ENCODE data around the gene ENOSF1.
A peak's percentile ranks its signal among the peaks of the same experiment; 100 is the strongest.
"Not testable (repeated sequence)": the region's sequence is repeated elsewhere in the genome, so short reads cannot be mapped to it uniquely, and the experiment has no call there.

Gene ENOSF1

DNA sequence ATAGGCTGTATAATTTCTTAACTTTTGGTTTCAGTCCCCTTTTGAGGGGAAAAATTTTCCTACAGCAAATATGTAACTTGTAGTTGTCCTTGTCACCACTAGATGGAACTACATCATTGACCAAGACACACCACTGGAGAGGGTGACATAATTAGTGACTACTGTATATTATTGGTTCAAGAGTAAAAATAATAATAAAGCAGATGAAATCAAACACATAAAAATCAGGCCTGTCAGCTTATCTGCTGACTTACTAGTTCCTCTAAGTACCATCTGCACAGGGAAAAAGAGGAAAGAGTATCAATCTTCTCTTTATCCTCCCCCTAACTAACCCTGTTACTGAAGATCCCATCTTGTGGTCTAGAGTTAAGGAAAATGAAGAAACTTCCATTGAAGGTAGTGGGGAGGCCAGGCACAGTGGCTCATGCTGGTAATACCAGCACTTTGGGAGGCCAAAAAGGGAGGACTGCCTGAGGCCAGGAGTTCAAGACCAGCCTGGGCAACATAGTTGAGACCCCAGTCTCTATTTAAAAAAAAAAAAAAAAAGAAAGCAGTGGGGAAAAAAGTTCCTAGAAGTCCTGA is 29.6 kb upstream of the ENOSF1 start:
- CTCF ChIA-PET = interaction anchor here (0.6 to 1.3 kb wide), 4 partner anchors 45 to 1605 kb away, joined by 3 to 4 read pairs (median 4); no protein-coding TSS in a partner anchor
- TF ChIP-seq, protein P1, sequence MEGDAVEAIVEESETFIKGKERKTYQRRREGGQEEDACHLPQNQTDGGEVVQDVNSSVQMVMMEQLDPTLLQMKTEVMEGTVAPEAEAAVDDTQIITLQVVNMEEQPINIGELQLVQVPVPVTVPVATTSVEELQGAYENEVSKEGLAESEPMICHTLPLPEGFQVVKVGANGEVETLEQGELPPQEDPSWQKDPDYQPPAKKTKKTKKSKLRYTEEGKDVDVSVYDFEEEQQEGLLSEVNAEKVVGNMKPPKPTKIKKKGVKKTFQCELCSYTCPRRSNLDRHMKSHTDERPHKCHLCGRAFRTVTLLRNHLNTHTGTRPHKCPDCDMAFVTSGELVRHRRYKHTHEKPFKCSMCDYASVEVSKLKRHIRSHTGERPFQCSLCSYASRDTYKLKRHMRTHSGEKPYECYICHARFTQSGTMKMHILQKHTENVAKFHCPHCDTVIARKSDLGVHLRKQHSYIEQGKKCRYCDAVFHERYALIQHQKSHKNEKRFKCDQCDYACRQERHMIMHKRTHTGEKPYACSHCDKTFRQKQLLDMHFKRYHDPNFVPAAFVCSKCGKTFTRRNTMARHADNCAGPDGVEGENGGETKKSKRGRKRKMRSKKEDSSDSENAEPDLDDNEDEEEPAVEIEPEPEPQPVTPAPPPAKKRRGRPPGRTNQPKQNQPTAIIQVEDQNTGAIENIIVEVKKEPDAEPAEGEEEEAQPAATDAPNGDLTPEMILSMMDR (conservative IDR thresholded peaks at IDR 0.05; ENCODE audit: low read depth) = peak; percentile 73
- POLR2A ChIA-PET (ENCODE audit: low non-redundant PET) = no interaction called here
- peak; percentile 53 for DNase-seq (ENCODE audit: low spot score)
- no peak overlapping the region for H3K27ac ChIP-seq

DNA sequence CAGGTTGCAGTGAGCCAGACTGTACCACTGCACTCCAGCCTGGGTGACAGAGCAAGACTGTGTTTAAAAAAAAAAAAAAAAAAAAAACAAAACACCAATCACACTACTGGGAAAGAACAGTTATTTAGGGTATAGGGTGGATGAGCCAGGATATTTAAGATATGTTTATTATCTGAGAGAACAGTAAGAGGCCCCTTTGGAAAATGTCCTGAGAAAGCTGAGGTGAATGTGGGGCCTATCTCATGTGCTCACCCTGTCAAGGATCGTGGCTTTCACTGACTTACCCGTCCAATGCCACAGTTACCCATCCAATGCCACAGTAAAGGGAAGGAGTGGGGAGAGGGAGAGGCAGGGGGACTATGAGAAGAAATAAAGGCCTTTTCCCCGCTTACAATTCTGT is 19.9 kb upstream of the ENOSF1 start:
- DNase-seq (ENCODE audit: low spot score) = no peak
- POLR2A ChIA-PET (ENCODE audit: low non-redundant PET) = no interaction called here
- CTCF ChIA-PET = interaction anchor here (1.0 to 1.2 kb wide), 2 partner anchors 20 to 98 kb away, joined by 4 to 7 read pairs; partner anchors contain the start of gene ENOSF1
- TF ChIP-seq, protein P1 (conservative IDR thresholded peaks at IDR 0.05; ENCODE audit: low read depth) = no peak
- no peak overlapping the region for H3K27ac ChIP-seq

DNA sequence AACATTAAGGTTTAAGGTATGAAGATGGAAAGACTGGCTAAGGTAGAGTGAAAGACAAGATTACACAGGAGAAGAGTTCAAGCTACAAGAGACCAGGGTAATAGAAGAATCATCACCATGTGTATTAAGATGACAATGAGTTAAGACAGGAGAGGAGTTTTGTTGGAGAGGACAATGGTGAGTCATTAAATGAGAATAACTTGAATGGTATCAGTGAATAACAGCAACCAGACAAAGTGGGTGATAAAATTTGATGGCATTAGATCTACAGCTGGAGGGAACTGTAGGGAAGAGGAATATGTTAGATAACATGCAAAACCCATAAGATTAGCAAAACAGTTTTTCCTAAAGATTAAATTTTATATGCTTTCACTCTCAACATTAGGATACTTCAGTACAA is 18.8 kb upstream of the ENOSF1 start:
- no peak overlapping the region for H3K27ac ChIP-seq
- ChIA-PET POLR2A (ENCODE audit: low non-redundant PET) (no interaction called here), CTCF (interaction anchor here (1.2 kb wide), 1 partner anchor 19 kb away, joined by 4 read pairs; the partner anchor contains the start of gene ENOSF1)
- no peak for DNase-seq (ENCODE audit: low spot score)
- TF ChIP-seq, protein P1 (conservative IDR thresholded peaks at IDR 0.05; ENCODE audit: low read depth) = no peak

DNA sequence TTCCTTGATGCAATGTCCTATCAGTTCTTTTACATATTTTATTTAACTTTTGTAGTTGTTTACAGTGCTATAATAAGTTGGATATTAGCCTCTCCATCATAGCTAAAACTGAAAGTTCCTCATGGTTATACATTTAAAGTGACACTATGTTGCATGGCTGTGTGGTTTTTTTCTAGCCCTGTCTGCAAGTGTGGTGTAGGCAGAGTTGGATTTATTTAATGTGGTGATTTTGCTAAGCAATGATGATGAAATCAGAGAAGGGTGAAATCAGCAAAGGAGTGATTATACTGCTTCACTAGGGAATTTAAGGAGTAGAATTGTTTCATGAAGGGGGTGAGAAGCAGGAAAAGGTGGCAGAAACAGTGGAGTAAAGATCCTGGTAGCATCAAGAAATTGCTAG is 18.3 kb upstream of the ENOSF1 start:
- ChIA-PET CTCF (interaction anchor here (0.6 to 0.9 kb wide), 2 partner anchors 54 to 83 kb away, joined by 3 read pairs; no protein-coding TSS in a partner anchor), POLR2A (ENCODE audit: low non-redundant PET) (no interaction called here)
- no peak overlapping the region for H3K27ac ChIP-seq

DNA sequence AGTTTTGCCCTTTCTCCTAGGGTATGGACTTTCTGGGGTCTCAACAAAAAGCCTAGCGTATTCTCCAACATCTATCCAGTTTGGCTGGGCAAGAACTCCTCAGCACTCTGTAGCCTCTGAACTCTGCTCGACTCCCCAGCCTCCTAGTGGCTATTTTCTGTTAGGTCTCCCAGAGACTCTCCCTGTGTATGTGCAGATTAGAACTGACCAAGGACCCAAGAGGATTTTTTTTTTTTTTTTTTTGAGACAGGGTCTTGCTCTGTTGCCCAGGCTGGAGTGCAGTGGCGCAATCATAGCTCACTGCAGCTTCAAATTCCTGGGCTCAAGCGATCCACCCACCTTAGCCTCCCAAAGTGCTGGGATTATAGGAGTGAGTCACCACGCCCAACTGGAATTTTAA is 17.7 kb upstream of the ENOSF1 start:
- CTCF ChIA-PET = interaction anchor here (0.6 to 0.9 kb wide), 3 partner anchors 55 to 509 kb away, joined by 3 read pairs; no protein-coding TSS in a partner anchor
- DNase-seq (ENCODE audit: low spot score) = peak; percentile 13
- H3K27ac ChIP-seq; POLR2A ChIA-PET (ENCODE audit: low non-redundant PET): not testable (repeated sequence)

More for the DNA sequence above, 18.3 kb upstream of the ENOSF1 start:
- DNase-seq (ENCODE audit: low spot score) = no peak
- TF ChIP-seq, protein P1 (conservative IDR thresholded peaks at IDR 0.05; ENCODE audit: low read depth) = no peak

DNA sequence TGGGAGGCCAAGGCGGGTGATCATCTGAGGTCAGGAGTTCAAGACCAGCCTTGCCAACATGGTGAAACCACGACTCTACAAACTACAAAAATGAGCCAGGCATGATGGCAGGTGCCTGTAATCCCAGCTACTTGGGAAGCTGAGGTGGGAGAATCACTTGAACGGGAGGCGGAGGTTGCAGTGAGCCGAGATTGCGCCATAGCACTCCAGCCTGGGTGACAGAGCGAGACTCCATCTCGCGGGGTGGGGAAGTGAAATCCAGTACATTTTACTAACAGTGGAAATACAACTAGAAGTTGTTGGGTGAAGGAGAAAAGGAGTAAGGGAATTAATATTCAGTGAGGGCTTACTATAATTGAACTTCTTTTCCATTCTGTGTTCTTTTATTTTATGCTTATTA is 13.2 kb upstream of the ENOSF1 start:
- CTCF ChIA-PET = interaction anchor here (0.6 to 1.0 kb wide), 3 partner anchors 13 to 105 kb away, joined by 3 read pairs; no protein-coding TSS in a partner anchor
- POLR2A ChIA-PET (ENCODE audit: low non-redundant PET) = interaction anchor here (0.6 kb wide), 1 partner anchor 13 kb away, joined by 3 read pairs; the partner anchor contains the start of gene ENOSF1
- TF ChIP-seq, protein P1 (conservative IDR thresholded peaks at IDR 0.05; ENCODE audit: low read depth) = no peak
- DNase-seq (ENCODE audit: low spot score) = no peak
- no peak overlapping the region for H3K27ac ChIP-seq

DNA sequence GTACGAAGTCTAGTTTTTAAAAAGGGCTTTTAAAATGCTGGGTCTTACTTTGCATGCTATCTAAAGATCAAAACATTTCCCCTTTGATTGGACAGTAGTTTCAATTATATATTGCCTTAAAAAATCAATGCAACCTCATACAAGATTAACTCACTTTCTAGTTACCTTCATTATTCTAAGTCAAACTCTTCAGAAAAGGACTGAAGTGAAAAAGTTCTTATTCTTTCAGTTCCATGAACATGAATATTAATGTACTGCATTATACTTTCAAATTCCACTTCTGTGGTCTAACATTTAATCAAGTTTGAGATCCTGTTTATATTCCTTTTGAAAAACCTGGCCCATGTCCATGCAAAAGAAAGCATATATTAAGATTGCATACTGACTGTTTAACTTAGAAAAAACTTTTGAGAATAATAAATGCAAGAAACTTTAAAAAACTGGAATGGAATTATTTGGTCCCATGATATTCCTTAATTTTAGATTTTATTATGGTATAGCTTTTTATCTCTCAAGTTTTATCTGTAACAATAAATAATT is 11.2 kb upstream of the ENOSF1 start:
- no peak overlapping the region for H3K27ac ChIP-seq
- TF ChIP-seq, protein P1 (conservative IDR thresholded peaks at IDR 0.05; ENCODE audit: low read depth) = no peak
- POLR2A ChIA-PET (ENCODE audit: low non-redundant PET) = no interaction called here
- CTCF ChIA-PET = no interaction called here
- DNase-seq (ENCODE audit: low spot score) = no peak

Measured in RWPE1 (cell line).